HG03354 (cell line): ENCODE data around the gene ENPP4.
"Not testable (repeated sequence)": the region's sequence is repeated elsewhere in the genome, so short reads cannot be mapped to it uniquely, and the experiment has no call there.

Experiments
- ATAC-seq: cut with Tn5 transposase; IDR thresholded peaks from one replicate; pipeline ENCODE4 v1.9.1; 2021; ENCODE audit warnings: mild to moderate bottlenecking; ENCODE audit not compliant: unreplicated experiment, poor library complexity, severe bottlenecking

ENPP4 gene

DNA sequence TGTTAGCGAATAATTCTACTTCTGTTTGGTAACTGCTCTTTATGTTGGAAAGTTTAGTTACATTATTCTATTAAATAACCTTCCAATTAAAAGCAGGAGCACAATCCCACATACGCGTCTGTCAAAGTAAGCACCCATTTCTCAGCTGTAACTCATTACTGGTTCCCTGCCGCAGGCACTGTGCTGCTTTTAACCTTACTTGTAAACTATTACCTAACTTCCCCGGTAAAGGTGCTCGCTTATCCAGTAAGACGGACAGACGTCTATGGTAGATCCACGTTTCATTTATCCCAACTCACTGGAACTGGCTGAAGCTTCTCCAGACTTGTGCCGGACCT is 529 bp upstream of the ENPP4 start:
- peak; percentile 20 for ATAC-seq

DNA sequence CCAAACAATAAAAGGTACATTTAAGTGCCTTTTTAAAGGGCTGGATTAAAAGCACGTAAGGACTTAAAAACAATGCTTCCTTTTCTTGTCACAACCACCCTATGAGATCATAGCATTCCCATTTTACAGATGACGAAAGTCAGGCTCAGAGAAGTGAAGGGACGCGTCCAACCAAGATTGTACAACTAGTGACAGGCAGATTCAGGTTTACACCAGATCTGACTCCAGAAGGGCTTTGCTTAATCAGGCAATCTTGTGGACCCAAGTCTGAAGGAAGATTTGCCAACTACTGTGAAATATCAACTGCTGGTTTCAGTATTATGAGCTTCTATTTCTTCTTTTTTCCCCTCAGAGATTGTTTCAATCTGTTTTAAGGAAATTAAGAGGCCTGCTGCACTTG is 877 bp downstream of the ENPP4 start:
- no peak for ATAC-seq

DNA sequence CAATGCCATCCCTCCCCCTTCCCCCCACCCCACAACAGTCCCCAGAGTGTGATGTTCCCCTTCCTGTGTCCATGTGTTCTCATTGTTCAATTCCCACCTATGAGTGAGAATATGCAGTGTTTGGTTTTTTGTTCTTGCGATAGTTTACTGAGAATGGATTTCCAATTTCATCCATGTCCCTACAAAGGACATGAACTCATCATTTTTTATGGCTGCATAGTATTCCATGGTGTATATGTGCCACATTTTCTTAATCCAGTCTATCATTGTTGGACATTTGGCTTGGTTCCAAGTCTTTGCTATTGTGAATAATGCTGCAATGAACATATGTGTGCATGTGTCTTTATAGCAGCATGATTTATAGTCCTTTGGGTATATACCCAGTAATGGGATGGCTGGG is 1.5 kb downstream of the ENPP4 start:
- not testable (repeated sequence) for ATAC-seq

DNA sequence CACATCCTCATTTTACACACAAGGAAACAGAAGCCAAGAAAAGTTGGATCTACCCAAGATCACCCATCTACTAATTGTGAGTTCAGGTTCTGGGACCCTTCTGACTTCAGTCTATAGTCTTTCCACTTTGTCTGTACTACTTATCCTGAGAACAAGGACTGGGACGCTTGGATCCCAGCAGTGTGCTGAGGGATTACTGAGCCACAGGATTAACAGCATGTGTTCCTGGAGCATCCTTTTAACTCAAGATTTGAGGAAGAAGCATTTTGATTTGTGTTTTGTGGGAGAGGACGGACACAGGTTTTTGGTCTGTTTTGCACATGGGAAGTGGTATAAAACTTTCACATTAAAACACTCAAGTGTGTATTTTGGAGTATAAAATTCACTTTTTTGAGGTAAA is 4.4 kb downstream of the ENPP4 start:
- ATAC-seq, result no peak

DNA sequence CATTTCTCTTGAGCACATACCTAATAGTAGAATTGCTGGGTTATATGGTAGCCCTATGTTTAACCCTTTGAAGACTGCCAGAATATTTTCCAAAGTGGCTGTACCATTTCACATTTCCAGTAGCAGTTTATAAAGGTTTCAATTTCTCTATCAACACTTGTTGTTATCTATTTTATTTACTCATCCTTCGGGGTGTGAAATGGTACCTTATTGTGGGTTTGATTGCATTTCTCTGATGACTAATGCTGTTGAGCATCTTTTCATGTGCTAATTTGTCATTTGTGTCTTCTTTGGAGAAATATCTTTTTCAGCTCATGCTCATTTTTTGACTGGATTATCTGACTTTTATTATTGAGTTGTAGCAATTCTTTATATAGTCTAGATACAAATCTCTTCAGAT is 5.4 kb downstream of the ENPP4 start:
- no peak for ATAC-seq

DNA sequence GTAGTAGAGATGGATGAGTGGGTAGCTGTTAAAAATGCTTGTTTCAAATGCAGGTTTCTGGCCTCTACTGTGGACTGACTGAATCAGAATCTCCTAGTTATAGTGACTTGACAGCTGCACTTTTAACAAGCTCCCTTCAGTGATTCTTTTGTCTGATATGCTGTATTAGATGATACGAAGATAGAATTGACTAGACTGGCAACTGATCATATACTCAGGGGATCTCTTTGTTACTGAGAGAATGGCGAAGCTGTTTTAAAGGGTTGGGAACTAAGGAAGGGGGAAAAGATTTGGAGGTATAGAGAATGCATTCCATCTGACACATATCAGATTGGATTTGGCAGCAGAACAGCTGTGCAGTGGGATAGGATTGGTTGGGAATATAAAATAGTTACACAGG is 7.0 kb downstream of the ENPP4 start:
- no peak for ATAC-seq

DNA sequence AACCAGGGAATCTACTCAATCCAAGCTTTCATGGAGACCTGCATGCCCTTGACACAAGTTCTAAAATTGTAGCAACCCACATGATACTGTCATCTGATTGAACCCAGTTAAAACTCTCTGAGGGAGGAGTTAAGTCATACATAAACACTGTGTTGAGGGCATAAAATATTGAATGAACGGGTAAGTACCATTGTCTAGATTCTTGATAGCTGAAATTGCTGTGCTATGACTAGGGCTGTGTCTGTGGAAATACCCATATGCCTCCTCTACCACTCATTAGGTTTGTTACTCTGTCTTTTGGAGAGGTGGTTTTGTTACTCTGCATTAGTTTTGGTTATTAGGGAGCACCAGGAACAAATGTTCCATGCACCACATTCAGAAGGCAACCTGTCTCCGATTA is 7.6 kb downstream of the ENPP4 start:
- peak; percentile 50 for ATAC-seq

DNA sequence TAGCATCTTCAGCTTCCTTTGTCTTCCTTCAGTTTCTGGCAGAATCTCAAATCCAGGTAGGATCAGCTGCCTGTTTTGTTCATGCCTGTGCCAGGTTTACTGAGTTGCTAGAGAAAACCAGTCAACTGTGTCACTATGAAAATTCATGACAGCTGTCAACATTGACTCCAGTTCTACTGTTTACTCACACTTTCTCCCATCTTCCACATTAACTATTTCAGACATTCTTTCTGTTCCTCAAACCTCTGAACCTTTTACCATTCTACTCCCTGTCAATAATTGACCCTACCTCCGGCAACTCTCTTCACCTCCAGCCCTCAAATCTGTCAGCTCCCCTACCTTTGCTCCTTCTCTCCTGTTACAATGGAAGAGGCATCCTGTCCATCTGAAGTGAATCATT is 8.5 kb downstream of the ENPP4 start:
- ATAC-seq, result peak; percentile 89

DNA sequence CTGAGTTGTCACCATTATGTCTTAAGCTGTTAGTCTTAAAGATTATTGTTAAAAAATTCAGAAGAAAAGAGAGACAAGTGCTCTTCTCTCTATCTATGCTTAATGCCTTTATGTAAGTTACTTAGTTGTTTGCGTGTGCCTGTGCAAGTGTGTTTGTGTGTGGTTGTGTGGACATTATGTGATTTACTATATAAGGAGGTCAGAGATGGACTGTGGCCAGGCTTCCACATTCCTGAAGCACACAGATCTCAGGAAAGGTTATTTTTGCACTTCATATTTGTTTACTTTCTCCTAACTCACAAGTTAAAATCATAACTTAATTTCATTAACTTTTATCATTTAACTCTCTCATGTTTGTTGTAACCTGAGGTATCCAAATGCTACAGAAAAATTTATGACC is 14.5 kb downstream of the ENPP4 start:
- no peak for ATAC-seq

DNA sequence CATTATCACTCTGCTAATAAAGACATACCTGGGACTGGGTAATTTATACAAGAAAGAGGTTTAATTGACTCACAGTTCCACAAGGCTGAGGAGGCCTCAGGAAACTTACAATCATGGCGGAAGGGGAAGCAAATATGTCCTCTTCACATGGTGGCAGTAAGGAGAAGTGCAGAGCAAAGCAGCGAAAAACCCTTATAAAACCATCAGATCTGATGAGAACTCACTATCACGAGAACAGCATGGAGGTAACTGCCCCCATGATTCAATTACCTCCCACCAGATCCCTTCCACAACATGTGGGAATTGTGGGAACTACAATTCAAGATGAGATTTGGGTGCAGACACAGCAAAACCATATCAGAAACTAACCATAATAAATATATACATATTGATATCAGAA is 19.3 kb downstream of the ENPP4 start:
- not testable (repeated sequence) for ATAC-seq

DNA sequence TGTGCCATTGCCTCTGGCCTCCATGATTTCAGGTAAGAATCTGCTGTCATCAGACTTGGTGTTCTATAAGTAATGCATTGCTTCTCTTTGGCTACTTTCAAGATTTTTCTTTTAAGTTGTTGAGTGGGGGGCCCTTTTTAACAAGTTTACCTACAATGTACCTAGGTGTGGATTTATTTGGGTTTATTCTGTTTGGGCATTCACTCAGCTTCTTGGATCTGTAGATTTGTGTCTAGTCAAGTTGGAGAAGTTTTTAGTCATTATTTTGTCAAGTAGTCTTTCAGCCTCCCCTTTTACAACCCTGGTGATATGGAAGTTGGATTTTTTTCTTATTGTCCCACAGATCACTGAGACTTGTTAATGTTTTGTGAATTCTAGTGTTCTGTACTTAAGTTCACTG is 26.9 kb downstream of the ENPP4 start:
- ATAC-seq, result no peak

DNA sequence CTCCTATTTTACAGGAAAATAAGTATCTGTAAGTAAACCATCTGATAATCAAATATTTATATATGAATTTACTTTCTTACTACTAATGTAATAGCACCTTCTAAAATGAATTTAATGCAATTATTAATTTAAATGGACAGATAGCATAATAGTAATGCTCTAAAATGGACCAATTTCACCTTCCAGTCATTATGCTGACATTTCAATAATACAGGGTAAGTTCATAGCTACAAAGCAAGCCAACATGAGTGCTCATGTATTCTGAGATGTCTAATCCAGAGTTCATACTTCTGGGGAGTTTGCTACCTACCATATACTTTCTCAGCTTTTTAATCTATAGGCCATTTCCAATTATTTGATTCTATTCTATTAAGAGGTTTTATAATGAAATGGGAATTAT is 29.4 kb downstream of the ENPP4 start:
- ATAC-seq, result no peak

DNA sequence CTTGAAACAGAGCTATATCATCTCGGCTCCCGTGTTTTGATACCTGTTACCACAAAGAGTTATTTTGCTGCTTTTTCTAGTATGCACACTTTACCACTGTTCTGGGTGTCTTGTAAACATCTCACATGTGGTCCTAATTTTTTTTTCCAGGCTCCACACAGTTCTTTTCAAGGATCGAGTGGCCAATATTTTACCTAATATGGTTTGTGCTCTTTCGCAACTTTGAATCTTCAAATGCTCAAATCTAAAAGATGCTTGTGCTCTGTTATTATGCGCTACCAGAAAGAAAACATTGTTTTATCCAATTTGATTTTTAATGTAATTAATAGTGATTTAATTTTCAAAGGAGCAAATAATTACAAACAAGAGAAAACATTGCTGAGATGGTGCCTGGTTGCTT is 30.3 kb downstream of the ENPP4 start:
- ATAC-seq, result no peak

DNA sequence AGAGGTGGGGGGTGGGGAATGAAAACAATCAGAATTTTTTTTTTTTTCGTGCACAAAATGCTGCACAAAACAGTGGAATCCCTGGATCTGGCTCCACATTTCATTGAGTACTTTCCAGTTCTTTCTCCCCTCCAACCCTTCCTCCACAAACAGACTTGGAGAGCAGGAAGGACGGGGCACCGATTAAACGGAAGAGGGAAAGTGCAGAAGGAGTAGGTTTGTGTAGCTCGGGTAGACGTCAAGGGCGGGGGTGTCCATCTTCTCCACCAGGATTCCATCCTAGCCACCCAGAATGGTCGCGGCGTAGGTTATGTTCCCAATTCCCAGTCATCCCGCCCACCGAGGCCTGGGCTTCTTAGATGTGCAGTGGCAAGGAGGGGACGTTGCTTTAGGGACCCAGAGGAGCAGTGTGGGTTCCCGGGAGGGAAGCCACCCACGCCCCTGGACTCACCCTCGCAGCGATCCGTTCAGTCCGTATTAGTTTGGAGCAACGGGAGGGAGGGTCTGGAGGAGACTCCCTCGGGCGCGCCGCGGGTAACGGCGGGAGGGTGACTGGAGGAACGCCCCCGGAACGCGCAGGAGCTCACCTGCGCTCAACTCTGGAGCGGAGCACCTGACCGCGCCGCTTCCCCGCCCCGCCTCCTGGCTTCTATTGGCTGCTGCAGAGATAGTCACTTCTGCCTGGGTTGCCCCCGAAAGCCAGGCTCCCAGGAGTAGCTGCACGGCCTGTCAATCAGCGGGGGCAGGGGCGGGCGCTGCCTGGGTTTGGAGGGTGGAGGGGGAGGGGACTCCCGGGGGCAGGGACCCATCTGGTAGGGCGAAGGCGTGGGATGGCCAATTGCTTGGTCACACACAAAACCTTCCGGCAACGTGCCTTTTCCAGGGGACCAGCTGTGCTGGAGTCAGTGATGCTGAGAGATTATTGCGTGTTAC is 40.8 kb downstream of the ENPP4 start, which contains the start of gene ENPP5:
Gene ENPP5, minus strand, starts transcription at position 624 of the 933 bp plus-strand sequence. CDS start 2,718 bp downstream, outside the sequence.
- peak; percentile 90 for ATAC-seq

DNA sequence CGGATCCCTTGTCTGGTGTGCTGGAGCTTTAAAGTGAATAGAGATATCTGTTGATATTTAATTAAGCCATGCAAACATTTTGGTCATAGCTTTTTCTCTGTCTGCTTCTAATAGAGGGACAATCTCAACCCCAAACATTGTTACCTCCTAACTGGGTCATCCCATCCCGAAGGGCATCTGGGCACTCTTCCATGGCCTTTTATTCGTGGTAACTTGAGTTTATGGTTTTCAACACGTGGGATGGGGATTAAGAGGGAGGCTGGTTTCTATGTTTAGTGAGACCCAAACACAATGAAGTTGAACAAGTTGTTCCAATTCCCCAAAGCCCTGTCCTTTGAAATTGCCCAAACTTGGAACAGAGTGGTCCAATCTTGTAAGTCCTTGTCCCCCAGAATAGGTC is 42.4 kb downstream of the ENPP4 start:
- ATAC-seq, result no peak

DNA sequence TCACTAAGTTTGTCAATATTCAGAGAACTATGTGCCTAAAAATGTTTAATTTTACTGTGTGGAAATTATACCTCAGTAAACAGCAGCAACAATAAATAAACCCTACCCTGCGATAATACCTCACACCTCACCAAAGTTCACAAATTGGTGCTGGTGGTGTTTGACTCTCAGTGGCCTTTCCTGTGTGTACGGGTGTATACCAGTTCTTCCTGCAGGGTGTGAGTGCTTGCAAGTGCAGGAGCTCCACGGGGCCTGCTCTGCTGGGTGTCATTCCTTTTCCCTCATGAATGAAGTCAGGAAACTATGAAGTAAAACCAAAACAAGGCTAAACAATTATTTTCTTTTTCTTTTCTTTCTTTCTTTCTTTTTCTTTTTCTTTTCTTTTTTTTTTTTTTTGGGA is 45.1 kb downstream of the ENPP4 start:
- no peak for ATAC-seq

DNA sequence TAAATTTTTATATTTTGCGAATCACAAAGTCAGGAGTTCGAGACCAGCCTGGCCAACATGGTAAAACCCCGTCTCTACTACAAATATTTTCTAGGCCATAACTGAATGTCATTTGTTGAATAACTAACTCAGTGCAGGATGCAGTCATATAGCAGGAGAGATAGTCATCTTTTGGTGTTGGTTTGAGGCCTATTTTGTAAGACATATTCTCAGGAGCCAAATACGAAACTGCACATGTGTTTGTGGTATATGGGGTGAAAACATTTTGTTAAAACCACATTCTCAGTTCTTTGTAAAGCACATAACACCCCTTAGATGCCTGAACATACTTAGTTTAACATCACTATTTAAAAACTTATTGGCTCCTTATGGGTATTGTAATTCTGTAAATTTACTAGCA is 45.7 kb downstream of the ENPP4 start:
- ATAC-seq, result peak; percentile 84

DNA sequence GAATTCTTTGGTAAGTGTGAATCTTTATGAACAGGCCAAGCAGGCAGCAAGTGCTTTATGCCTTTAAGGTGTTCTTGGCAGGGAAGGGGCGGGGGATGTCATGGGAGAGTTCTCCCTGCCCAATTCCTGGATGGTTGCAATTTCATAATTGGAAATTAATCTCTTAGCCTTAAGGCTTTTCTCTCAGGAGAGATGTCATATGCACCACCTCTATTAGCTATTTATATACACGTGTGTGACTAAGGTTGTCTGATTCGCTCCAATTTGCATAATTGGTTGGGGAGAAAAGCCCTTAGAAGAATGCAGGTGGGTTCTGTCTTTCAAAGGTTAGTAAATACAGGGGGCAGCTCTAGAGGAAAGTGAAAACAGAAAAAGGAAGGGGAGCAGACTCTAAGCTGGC is 46.2 kb downstream of the ENPP4 start:
- peak; percentile 60 for ATAC-seq

DNA sequence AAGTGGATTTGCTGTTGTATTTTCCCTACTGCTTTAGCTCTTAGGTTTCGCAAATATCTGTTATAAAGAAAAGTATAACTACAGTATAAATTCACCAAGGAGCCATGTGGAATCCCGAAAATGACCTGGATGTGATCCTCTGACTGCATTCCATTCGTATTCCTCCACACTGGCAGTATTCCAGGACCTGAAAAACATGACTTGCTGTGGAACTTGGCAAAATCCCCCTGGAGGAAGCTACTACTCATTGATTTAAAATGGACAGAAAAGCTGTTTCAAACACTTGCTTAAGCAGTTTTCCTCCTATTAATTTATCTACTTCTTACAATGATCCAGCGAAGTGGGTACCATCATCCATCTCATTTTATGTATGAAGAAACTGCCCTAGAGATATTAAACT is 54.3 kb downstream of the ENPP4 start:
- no peak for ATAC-seq

DNA sequence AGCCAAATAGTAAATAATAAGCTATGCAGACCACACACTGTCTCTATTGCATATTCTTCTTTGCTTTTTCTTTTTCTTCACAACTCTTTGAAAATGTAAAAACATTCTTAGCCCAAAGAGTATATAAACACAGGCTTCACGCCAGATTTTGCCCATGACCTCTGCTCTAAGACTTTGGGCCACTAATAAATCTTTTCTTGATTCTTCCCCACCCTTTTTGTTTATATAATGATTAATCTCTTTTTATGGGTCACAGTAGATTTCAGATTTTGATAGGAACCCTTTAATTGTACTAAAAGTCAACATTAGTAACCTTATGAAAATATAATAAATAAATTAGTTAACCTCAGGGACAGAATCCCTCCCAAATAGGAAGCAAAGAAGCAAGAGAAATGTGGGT is 56.8 kb downstream of the ENPP4 start:
- ATAC-seq, result no peak

DNA sequence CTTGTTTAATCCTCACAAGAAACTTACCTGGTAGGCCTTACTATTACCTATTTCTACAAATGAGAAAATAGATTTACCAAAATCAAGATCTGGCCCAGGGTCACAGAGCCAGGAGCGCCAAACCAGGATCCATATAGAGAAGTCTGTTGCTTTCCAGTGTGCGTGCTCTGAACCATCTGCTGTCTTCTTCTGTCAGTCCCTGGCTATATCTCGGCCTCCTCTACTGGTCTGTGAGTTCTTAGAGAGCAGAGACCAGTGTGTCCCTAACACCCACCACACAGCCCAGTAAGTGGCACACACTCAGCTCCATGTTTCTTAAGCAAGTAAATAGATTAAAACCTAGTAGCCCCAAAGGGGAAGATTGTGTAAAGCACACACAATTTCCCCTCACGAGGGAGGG is 59.9 kb downstream of the ENPP4 start:
- ATAC-seq, result no peak

DNA sequence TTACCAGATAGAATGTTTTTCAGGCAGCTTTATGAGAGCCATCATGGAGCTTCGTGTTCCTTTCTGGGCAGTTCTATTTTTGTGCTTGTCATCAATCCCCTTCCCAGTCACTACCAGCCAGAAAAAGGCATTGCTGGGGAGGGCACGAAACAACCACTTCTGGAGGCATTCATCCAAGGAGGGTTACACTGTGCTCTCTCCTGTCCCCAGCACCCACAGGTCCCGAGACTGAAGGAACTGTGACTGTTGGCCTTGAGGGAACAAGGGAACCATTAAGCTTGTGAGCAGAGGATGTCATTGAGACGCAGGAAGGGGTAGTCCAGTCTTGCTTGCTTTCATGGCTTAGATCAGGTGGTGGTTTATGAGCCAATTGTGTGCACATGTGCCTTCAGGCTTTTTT is 61.1 kb downstream of the ENPP4 start:
- no peak for ATAC-seq
